ENCODE measurements around the gene RPTOR. TPM values are rescaled to one million over a fixed set of nuclear protein-coding genes. Genes with fewer than 3 reads are reported as not detected.

RPTOR gene
- total and polyA plus RNA-seq, 10 of the 15 experiments (the other 5 are each of a cell fraction or from before 2014, with no cell fraction given) = 0.18 to 32.1 (median 7.8) TPM

GRCh38 chr17:80795754-80796153, 251.1 kb downstream of the RPTOR start:
- H4K20me1 ChIP-seq (ENCODE audit: control insufficient read depth, insufficient read depth) = no peaks in the 10 kb centered on the region
- ChIA-PET CTCF (no interaction called here), POLR2A (no interaction called here), RAD21 (ENCODE audit: unreplicated experiment) (no interaction called here), SMC1A (ENCODE audit: uncharacterized antibody, unreplicated experiment) (no interaction called here)
- H3K4me2 ChIP-seq (ENCODE audit: control insufficient read depth, insufficient read depth) = no peak overlapping the region
- H3K27me3 ChIP-seq (replicated peaks in 1 of 2; ENCODE audit: control insufficient read depth in 2 of 2, insufficient read depth in 2 of 2, low read length in 1 of 2) = no peaks in the 10 kb centered on the region
- H2AFZ ChIP-seq (ENCODE audit: control insufficient read depth, low read depth, low read length) = no peak overlapping the region
- intact Hi-C loops (cut with micrococcal nuclease; ENCODE audit: unreplicated experiment) (no loop called here), in situ Hi-C loops (cut with MboI) (no loop called here)
- no peak overlapping the region for H3K4me3 ChIP-seq
- H3K36me3 ChIP-seq (ENCODE audit: control insufficient read depth in 2 of 2, insufficient read depth in 2 of 2, low read length in 1 of 2) = peaks cover 4 to 7% of the 10 kb centered on the region in 2 experiments; a peak in 3 of 4 replicates
- no peaks in the 10 kb centered on the region for H3K9me3 ChIP-seq (replicated peaks; ENCODE audit: control insufficient read depth, insufficient read depth, low read length)
- no peak for DNase-seq (ENCODE audit: low read depth, low spot score)
- ATAC-seq = no peak
- WGBS (ENCODE audit: insufficient coverage, insufficient replicate concordance, low lambda C conversion rate, missing lambda C conversion rate) = 97% methylated on average over 14 of the region's 14 CpGs
- no TSS peak for BruUV-seq (replicated peaks)
- no peak overlapping the region for H3K27ac ChIP-seq (ENCODE audit: control insufficient read depth, insufficient read depth)
- no peaks in the 10 kb centered on the region for H3K79me2 ChIP-seq (ENCODE audit: control insufficient read depth, insufficient read depth, low read length)
- no peak overlapping the region for H3K9ac ChIP-seq (ENCODE audit: control insufficient read depth, insufficient read depth, low read length)
- peaks cover 15% of the 10 kb centered on the region for H3K4me1 ChIP-seq (ENCODE audit: control insufficient read depth, insufficient read depth, low read length)
- FAIRE-seq = no peak
- TF ChIP-seq RBBP5 (conservative IDR thresholded peaks at IDR 0.05) (no peak), MEF2A (IDR thresholded peaks at IDR 0.05; ENCODE audit: insufficient read depth, low read depth, low read length) (no peak), EP300 (IDR thresholded peaks at IDR 0.05; ENCODE audit: borderline replicate concordance in 1 of 2, control insufficient read depth in 1 of 2, low read depth in 2 of 2, low read length in 2 of 2) (no peak), NR2C2 (IDR thresholded peaks at IDR 0.05; ENCODE audit: borderline replicate concordance, control insufficient read depth, insufficient read length, low read depth) (no peak), PRDM15 (CRISPR knock-in tag; IDR thresholded peaks at IDR 0.05) (no peak), IKZF1 (conservative IDR thresholded peaks at IDR 0.05) (no peak), IKZF2 (IDR thresholded peaks at IDR 0.05) (no peak), CREB1 (IDR thresholded peaks at IDR 0.05; ENCODE audit: low read depth) (no peak), TAF1 (IDR thresholded peaks at IDR 0.05; ENCODE audit: borderline replicate concordance, low read depth, low read length) (no peak), KAT2A (conservative IDR thresholded peaks at IDR 0.05; ENCODE audit: control insufficient read depth, low read depth, low read length) (no peak), JUND (IDR thresholded peaks at IDR 0.05; ENCODE audit: low read depth, low read length) (no peak), GABPA (IDR thresholded peaks at IDR 0.05; ENCODE audit: low read depth) (no peak), SMC3 (IDR thresholded peaks at IDR 0.05; ENCODE audit: borderline replicate concordance, low read length) (no peak), CHD4 (IDR thresholded peaks at IDR 0.05) (no peak), RAD21 (IDR thresholded peaks at IDR 0.05; ENCODE audit: insufficient read depth, low read depth, low read length) (no peak)
- TF ChIP-seq, protein P1, sequence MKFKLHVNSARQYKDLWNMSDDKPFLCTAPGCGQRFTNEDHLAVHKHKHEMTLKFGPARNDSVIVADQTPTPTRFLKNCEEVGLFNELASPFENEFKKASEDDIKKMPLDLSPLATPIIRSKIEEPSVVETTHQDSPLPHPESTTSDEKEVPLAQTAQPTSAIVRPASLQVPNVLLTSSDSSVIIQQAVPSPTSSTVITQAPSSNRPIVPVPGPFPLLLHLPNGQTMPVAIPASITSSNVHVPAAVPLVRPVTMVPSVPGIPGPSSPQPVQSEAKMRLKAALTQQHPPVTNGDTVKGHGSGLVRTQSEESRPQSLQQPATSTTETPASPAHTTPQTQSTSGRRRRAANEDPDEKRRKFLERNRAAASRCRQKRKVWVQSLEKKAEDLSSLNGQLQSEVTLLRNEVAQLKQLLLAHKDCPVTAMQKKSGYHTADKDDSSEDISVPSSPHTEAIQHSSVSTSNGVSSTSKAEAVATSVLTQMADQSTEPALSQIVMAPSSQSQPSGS (IDR thresholded peaks at IDR 0.05; ENCODE audit: low read length) = no peak
- TF ChIP-seq, protein P2, sequence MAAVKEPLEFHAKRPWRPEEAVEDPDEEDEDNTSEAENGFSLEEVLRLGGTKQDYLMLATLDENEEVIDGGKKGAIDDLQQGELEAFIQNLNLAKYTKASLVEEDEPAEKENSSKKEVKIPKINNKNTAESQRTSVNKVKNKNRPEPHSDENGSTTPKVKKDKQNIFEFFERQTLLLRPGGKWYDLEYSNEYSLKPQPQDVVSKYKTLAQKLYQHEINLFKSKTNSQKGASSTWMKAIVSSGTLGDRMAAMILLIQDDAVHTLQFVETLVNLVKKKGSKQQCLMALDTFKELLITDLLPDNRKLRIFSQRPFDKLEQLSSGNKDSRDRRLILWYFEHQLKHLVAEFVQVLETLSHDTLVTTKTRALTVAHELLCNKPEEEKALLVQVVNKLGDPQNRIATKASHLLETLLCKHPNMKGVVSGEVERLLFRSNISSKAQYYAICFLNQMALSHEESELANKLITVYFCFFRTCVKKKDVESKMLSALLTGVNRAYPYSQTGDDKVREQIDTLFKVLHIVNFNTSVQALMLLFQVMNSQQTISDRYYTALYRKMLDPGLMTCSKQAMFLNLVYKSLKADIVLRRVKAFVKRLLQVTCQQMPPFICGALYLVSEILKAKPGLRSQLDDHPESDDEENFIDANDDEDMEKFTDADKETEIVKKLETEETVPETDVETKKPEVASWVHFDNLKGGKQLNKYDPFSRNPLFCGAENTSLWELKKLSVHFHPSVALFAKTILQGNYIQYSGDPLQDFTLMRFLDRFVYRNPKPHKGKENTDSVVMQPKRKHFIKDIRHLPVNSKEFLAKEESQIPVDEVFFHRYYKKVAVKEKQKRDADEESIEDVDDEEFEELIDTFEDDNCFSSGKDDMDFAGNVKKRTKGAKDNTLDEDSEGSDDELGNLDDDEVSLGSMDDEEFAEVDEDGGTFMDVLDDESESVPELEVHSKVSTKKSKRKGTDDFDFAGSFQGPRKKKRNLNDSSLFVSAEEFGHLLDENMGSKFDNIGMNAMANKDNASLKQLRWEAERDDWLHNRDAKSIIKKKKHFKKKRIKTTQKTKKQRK (IDR thresholded peaks at IDR 0.05; ENCODE audit: low read depth, low read length) = no peak
